Spinal cord (tissue), 10 donors: ENCODE measurements around the gene CANT1. TPM values are rescaled to one million over a fixed set of nuclear protein-coding genes. Genes with fewer than 3 reads are reported as not detected.

Source experiments
- DNase-seq, 6 donors: peaks; one replicate each; pipeline versions ENCODE4 v3.0.0 to v3.0.0-alpha.2; 2013 to 2015; ENCODE audit warnings: low spot score in 6 of 6, low read depth in 4 of 6
- H3K27ac ChIP-seq: one replicate; pipeline ENCODE4 v1.5.1; 2013; ENCODE audit warnings: low read depth, low read length, control low read depth
- H3K27me3 ChIP-seq: one replicate; pipeline ENCODE4 v1.6.1; 2013; ENCODE audit warnings: low read length; ENCODE audit not compliant: control insufficient read depth, insufficient read depth
- H3K36me3 ChIP-seq: one replicate; pipeline ENCODE4 v1.6.1; 2013; ENCODE audit warnings: low read length; ENCODE audit not compliant: control insufficient read depth, insufficient read depth
- H3K4me1 ChIP-seq: one replicate; pipeline ENCODE4 v1.6.1; 2013; ENCODE audit warnings: low read length; ENCODE audit not compliant: control insufficient read depth, insufficient read depth
- H3K4me3 ChIP-seq: one replicate; pipeline ENCODE4 v1.5.1; 2013; ENCODE audit warnings: low read depth, low read length, control low read depth
- H3K9me3 ChIP-seq: one replicate; pipeline ENCODE4 v1.6.1; 2013; ENCODE audit warnings: low read length; ENCODE audit not compliant: control insufficient read depth, insufficient read depth
- WGBS: methylation state at CpG from one replicate; pipeline ENCODE4 v1.1.5; 2013; ENCODE audit warnings: missing lambda C conversion rate; ENCODE audit not compliant: insufficient coverage; 5-methylcytosine and 5-hydroxymethylcytosine counted together
- polyA plus RNA-seq, 2 donors: library from polyadenylated mRNA; unstranded; fragments of 120-200 nt; gene quantifications; one replicate each; pipeline ENCODE4 v1.2.1, GENCODE V29; 2013; ENCODE audit not compliant: insufficient read length in 2 of 2
- total RNA-seq, 2 donors: library from RNA; depleted of rRNA in 1 of 2; stranded (reverse); fragments of 120-200 nt in 1 of 2; fragments of >200 nt in 1 of 2; gene quantifications; one replicate each; pipeline versions ENCODE4 v1.2.3 to v1.2.4, GENCODE V29; 2013 to 2014
- donor health status: healthy.

CANT1 gene
- total and polyA plus RNA-seq, 4 donors = 23.6 to 38.8 (median 30.9) TPM

DNA sequence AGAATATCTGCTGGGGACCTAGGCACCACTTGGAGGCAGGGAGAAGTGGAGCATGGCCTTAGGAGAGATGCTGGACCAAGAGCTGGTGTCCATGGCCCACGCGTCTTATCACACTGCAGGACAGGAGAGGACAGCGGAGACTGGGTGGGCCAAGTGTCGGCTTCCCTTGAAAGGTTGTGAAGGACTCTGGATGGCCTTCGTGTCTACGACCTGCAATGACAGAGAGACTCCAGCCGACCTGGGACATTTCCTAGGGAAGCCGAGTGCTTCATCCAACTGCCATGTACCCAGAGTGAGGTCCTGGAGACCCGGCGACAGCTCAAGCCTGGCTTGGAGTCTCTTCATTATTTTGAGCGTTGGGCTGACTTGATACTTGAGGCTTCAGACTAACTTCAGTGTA, 34.9 kb upstream of the CANT1 start:
- Histone ChIP-seq H3K27ac (no peak overlapping the region), H3K9me3 (no peaks in the 10 kb centered on the region), H3K36me3 (peaks cover 11% of the 10 kb centered on the region), H3K4me1 (peaks cover 16% of the 10 kb centered on the region), H3K4me3 (no peak overlapping the region), H3K27me3 (no peaks in the 10 kb centered on the region)
- 95% methylated on average over 9 of the region's 11 CpGs for WGBS
- no peak for DNase-seq

DNA sequence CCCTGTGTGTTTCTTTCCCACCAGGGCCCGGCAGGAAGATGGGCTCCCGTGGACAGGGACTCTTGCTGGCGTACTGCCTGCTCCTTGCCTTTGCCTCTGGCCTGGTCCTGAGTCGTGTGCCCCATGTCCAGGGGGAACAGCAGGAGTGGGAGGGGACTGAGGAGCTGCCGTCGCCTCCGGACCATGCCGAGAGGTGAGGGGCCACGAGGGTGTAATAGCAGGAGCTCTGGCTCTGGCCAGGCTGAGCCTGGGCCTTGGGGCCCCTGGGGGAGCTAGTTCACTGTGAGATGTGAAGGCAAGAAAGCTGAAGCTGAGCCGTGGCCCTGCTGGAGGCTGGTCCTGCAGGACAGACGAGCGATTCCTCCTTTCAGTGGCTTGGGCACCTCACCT, 34.4 kb upstream of the CANT1 start:
- WGBS = 57% methylated on average over 12 of the region's 12 CpGs
- Histone ChIP-seq H3K27me3 (no peaks in the 10 kb centered on the region), H3K4me1 (peaks cover 16% of the 10 kb centered on the region), H3K27ac (no peak overlapping the region), H3K36me3 (peaks cover 11% of the 10 kb centered on the region), H3K9me3 (no peaks in the 10 kb centered on the region), H3K4me3 (no peak overlapping the region)
- no peak for DNase-seq

GRCh38 chr17:79043191-79043930, 33.8 kb upstream of the CANT1 start:
- no peaks in the 10 kb centered on the region for H3K27me3 ChIP-seq
- 79% methylated on average over 10 of the region's 10 CpGs for WGBS
- H3K27ac ChIP-seq = no peak overlapping the region
- H3K4me1 ChIP-seq = peaks cover 16% of the 10 kb centered on the region
- no peaks in the 10 kb centered on the region for H3K9me3 ChIP-seq
- H3K36me3 ChIP-seq = peaks cover 6% of the 10 kb centered on the region
- no peak overlapping the region for H3K4me3 ChIP-seq
- no peak for DNase-seq

DNA sequence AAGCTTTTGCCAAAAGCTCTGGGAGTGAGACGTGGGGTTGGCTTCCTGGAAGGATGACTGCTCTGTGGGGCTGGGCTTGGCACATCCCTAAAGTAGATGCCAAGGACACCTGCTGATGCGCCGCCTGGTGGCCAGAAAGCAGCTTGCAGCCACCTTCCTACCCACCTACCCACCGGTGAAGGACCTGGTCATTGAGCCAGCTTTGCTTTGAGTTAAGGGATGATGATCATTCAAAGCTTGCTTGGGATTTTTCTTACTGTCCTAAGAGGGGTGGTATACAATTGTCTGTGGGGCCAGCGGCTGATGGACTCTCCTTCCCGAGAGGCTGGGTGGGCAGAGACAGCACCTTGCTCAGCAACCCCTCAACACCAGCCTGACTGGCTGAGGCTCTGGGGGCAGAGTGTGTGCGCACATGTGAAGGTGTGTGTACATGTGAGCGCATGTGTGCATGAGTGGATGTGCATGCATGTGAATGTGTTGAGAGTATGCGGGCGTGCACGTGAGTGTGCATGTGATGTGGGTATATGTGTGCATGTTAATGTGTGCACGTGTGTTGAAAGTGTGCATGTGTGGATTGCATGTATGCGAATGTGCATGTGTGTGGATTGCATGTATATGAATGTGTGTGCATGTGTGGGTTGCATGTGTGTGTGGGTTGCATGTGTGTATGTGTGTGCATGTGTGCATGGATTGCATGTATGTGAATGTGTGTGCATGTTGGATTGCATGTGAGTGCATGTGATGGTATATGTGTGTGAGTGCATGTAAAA, 33.0 kb upstream of the CANT1 start:
- no peak overlapping the region for H3K27ac ChIP-seq
- no peak overlapping the region for H3K4me3 ChIP-seq
- H3K27me3 ChIP-seq = no peaks in the 10 kb centered on the region
- H3K4me1 ChIP-seq = peaks cover 16% of the 10 kb centered on the region
- 98% methylated on average over 7 of the region's 13 CpGs for whole genome bisulfite sequencing
- DNase-seq = peak in 1 of 6 donors; percentile 30
- peaks cover under 1% of the 10 kb centered on the region for H3K36me3 ChIP-seq
- H3K9me3 ChIP-seq = no peaks in the 10 kb centered on the region

DNA sequence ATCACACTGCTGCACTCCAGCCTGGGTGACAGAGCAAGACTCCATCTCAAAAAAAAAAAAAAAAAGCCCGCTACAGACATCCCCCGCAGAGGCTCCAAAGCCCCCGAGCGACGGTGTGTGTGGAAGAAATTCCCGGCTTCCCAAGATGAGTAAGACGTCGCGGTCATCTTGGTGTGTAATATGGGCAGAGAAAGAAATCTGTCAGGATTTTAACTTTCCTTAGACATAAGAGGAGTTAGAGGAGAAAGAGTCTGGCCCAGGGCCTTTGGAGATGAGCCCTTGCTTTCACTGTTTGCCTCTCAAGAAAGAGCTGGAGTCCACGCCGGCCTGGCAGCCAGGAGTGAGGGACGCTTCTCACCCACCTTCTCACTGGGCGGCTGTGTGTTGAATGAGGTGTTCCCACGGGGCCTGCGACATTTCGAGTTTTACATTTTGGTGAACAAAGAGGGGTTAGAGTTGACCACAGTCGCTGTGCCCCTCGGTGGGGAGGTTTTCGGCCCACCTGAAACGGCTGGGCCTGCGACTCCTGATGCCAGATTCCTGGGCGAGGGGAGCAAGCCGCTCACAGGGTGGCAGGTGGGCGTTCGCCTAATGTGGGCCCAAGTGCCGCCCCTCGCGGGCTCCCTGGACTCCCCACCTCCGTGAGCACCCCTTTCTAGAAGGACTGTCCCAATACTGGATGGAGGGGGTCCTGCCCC, 32.3 kb upstream of the CANT1 start:
- Histone ChIP-seq H3K4me1 (peaks cover 13% of the 10 kb centered on the region), H3K4me3 (no peak overlapping the region), H3K27me3 (no peaks in the 10 kb centered on the region), H3K9me3 (no peaks in the 10 kb centered on the region), H3K36me3 (no peaks in the 10 kb centered on the region), H3K27ac (no peak overlapping the region)
- 80% methylated on average over 17 of the region's 29 CpGs for WGBS
- DNase-seq = no peak

DNA sequence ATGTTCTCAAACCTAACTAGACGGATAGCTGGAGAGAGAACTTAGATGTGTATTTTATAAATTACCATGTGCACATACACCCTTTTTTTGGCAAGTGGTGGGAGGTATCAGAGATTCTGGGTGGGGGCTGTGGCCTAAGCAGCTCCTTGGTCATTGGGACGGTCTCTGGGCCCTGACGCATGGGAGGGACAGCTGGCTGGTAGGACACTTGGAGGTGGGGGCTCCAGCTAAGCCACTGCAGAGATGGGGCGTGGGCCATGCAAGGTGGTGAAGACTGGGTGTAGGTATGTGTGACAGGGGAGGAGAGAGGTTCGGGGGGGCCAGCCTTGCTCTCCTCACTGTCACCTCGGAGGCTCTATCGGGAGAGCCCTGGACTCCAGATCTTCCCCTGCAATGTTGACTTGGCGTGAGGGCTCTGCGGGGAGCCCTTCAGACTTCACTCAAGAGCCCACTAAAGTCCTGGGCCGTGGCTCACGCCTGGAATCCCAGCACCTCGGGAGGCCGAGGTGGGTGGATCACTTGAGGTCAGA, 31.5 kb upstream of the CANT1 start:
- H3K9me3 ChIP-seq = no peaks in the 10 kb centered on the region
- H3K36me3 ChIP-seq = no peaks in the 10 kb centered on the region
- no peaks in the 10 kb centered on the region for H3K27me3 ChIP-seq
- peaks cover 5% of the 10 kb centered on the region for H3K4me1 ChIP-seq
- no peak overlapping the region for H3K4me3 ChIP-seq
- no peak for DNase-seq
- 91% methylated on average over 11 of the region's 13 CpGs for WGBS
- H3K27ac ChIP-seq = no peak overlapping the region

DNA sequence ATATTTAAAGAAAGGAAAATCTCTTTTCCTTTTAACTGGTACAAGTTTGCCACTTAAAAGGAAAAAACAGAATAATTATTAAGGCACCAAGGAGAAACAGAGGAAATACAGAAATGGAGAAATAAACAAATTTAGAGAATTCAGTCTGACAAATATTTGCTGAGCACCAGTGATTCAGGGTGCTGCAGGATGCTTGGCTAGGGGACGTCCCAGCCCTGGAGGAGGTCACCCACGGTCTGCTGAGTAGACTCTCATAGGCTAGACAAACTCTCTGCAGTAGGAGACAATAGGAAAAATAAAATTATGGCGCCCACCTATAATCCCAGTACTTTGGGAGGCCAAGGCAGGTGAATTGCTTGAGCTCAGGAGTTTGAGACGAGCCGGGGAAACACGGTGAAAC, 30.3 kb upstream of the CANT1 start:
- no peak for DNase-seq
- Histone ChIP-seq H3K27me3 (no peaks in the 10 kb centered on the region), H3K9me3 (no peaks in the 10 kb centered on the region), H3K4me3 (no peak overlapping the region), H3K27ac (no peak overlapping the region), H3K36me3 (no peaks in the 10 kb centered on the region), H3K4me1 (peaks cover under 1% of the 10 kb centered on the region)
- 92% methylated on average over 6 of the region's 6 CpGs for WGBS

DNA sequence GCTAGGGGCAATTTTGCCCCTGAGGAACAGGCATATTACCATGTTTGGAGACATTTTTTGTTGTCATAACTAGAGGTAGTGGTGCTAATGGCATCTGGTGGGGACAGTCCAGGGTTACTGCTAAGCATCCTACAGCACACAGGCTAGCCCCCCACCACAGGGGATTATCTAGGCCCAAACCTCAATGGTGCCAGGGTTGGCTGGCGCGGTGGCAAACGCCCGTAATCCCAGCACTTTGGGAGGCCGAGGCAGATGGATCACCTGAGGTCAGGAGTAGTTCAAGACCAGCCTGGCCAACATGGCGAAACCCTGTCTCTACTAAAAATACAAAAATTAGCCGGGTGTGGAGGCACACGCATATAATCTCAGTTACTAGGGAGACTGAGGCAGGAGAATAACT, 29.6 kb upstream of the CANT1 start:
- H3K9me3 ChIP-seq = no peaks in the 10 kb centered on the region
- H3K4me1 ChIP-seq = peaks cover 7% of the 10 kb centered on the region
- H3K4me3 ChIP-seq = no peak overlapping the region
- no peak overlapping the region for H3K27ac ChIP-seq
- no peaks in the 10 kb centered on the region for H3K27me3 ChIP-seq
- DNase-seq = no peak
- 100% methylated on average over 5 of the region's 8 CpGs for WGBS
- H3K36me3 ChIP-seq = no peaks in the 10 kb centered on the region

DNA sequence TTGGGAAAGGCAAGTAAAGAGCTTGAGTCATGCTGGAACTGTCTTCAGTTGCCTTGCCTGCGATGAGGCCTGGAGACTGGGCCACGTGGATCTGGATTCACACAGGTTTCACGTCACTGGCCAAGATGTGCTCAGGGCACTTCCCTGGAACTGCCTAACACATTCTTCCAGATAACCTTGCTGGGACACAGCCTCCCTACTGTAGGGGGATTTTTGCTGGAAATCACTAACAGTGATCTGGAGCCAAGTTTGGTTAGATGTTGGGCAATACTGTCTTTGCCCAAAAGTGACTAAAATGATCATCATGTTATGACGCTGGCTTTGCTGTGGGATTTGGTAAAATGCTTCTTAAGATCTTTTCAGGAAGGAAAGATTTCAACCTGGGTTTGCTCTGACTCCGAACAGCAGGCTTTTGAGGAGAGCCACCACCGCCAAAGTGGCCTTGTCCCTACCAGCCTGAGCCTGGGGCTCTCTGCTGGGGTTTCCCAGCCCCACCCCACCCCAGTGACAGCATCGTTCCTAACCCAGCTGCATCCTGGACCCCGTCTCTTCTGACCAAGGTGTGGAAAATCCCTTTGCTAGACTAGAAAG, 29.1 kb upstream of the CANT1 start:
- Histone ChIP-seq H3K27ac (no peak overlapping the region), H3K4me1 (peaks cover 13% of the 10 kb centered on the region)
- WGBS = 93% methylated on average over 6 of the region's 8 CpGs

More for the DNA sequence above, 29.1 kb upstream of the CANT1 start:
- Histone ChIP-seq H3K4me3 (no peak overlapping the region), H3K27me3 (no peaks in the 10 kb centered on the region), H3K36me3 (no peaks in the 10 kb centered on the region), H3K9me3 (no peaks in the 10 kb centered on the region)
- no peak for DNase-seq
